GM10248 (cell line): Measurements from ENCODE around the gene NLGN4X.

Experiments
- CTCF ChIA-PET: fragments of 300-600 bp; sonication (Branson Sonifier 250); formaldehyde crosslinking; extraction: SDS; loops from one replicate; lab custom pipeline; 2021; ENCODE audit warnings: antibody characterized with exemption; lab: Yijun Ruan, JAX
- POLR2A ChIA-PET: fragments of 350-650 bp; sonication (Branson Sonifier 250); formaldehyde crosslinking; extraction: SDS; loops from one replicate; lab custom pipeline; 2020; ENCODE audit warnings: antibody characterized with exemption; lab: Yijun Ruan, JAX
- DNase-seq: peaks from one replicate; pipeline ENCODE4 v3.0.0; 2012; ENCODE audit errors: extremely low spot score
- CTCF ChIP-seq: IDR thresholded peaks from 2 replicates; pipeline ENCODE4 v1.5.1; 2012; ENCODE audit warnings: mild to moderate bottlenecking, low read depth; ENCODE audit errors: extremely low read depth, missing control alignments, control extremely low read depth

The NLGN4X gene

DNA sequence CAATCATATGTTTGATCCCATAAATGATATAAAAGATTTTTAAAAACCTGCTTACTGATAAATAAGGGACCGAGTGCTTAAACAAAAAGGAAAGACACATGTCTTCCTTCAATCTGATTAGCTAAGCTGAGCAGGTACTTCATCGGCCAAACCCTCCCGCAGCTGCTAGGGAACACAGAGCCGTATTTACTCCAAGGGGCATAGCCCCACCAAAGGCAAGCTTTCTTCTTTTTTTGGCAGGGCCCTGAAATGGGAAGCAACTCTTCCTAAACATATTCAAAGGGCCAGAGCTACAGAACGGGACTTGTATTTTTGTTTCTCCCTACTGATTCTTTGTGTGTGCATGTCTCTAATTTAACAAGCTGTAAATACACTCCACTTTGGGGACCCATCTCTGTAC lies 337.3 kb downstream of the NLGN4X start:
- POLR2A ChIA-PET = no interaction called here
- TF ChIP-seq CTCF = no peak
- DNase-seq = no peak
- CTCF ChIA-PET = no interaction called here

- CTCF ChIA-PET = no interaction called here
- POLR2A ChIA-PET = no interaction called here
- peak; percentile 39 for TF ChIP-seq CTCF
- DNase-seq = no peak
Measured at GRCh38 chrX:5876984-5877596, 351.6 kb downstream of the NLGN4X start.

- POLR2A ChIA-PET = no interaction called here
- TF ChIP-seq CTCF = no peak
- DNase-seq = no peak
Measured at GRCh38 chrX:5870238-5870637, 358.4 kb downstream of the NLGN4X start.

DNA sequence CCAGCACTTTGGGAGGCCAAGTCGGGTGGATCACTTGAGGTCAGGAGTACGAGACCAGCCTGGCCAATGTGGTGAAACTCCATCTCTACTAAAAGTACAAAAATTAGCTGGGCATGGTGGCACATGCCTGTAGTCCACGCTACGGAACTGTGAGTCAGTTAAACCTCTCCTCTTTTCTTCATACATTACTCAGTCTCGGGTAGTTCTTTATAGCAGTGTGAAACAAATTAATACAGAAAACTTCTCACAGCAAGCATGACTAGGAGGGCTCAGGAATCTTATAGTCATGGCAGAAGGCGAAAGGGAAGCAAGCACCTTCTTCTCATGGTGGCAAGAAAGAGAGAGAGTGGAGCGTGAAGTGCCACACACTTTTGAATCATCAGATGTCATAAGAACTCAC lies 358.9 kb downstream of the NLGN4X start:
- TF ChIP-seq CTCF = no peak
- ChIA-PET POLR2A (no interaction called here), CTCF (no interaction called here)
- no peak for DNase-seq

More at GRCh38 chrX:5870238-5870637, 358.4 kb downstream of the NLGN4X start:
- CTCF ChIA-PET = no interaction called here

GRCh38 chrX:5867778-5868177 lies 360.9 kb downstream of the NLGN4X start:
- no peak for TF ChIP-seq CTCF
- POLR2A ChIA-PET = no interaction called here
- CTCF ChIA-PET = no interaction called here
- no peak for DNase-seq

- DNase-seq = no peak
- POLR2A ChIA-PET = no interaction called here
- TF ChIP-seq CTCF = no peak
- CTCF ChIA-PET = no interaction called here
Measured at GRCh38 chrX:5857232-5857631, 371.4 kb downstream of the NLGN4X start.

GRCh38 chrX:5852941-5853340 lies 375.7 kb downstream of the NLGN4X start:
- no peak for TF ChIP-seq CTCF
- ChIA-PET POLR2A (no interaction called here), CTCF (no interaction called here)
- DNase-seq = no peak
